Heart left ventricle (tissue), 13 donors: Measurements from ENCODE around the gene CNGA3.

Experiments used
- CTCF ChIP-seq, 12 donors: fragments of 200-600 bp; sonication (generic) in 4 of 12; IDR thresholded peaks; one replicate each; pipeline versions ENCODE4 v1.5.0 to v1.8.0; 2018 to 2022; ENCODE audit warnings: antibody characterized with exemption in 12 of 12, mild to moderate bottlenecking in 5 of 12
- POLR2A ChIP-seq, 2 donors: fragments of 450-650 bp; IDR thresholded peaks; one replicate each; pipeline ENCODE4 v1.6.1; 2017; ENCODE audit warnings: antibody characterized with exemption in 2 of 2, mild to moderate bottlenecking in 2 of 2, moderate library complexity in 2 of 2
- donor health status: ischemic (EF 13 %, LVEDD 7.1; RV severe dilation, severe dysfunction).
- donor health status: DM: no; HTN: yes; CAD: no.
- donor health status: DM: no; HTN: no; CAD: no.
- donor health status: ischemic (EF 25% LVEDD 6.9; RV normal size, moderate dysfunction).
- donor health status: ischemic (EF 25% LVEDD 5.7; RV mildly dilated, moderate dysfunction).
- donor health status: ischemic (EF 35%, LVEDD 5.7; RV mildly dilated, moderate dysfunction).
- donor health status: nonischemic (EF 11% LVEDD 7.7; RV severe dilation, severe dysfunction).
- donor health status: DM: yes; HTN: yes; CAD: no.
- donor health status: PGD.
- donor health status: ischemic (EF 29% LVEDD 5.4; RV normal size, mild dysfunction).
- donor health status: nonischemic (EF 23%, LVEDD 6.1; RV moderate dilation, normal function).

GRCh38 chr2:98369710-98370239 is 23.5 kb downstream of the CNGA3 start:
- TF ChIP-seq CTCF (IDR thresholded peaks at IDR 0.05) (no peak), POLR2A (IDR thresholded peaks at IDR 0.05) (no peak)
